Breast epithelium (tissue), 4 donors: ENCODE results near the gene APC. TPM values are rescaled to one million over a fixed set of nuclear protein-coding genes. Genes with fewer than 3 reads are reported as not detected.

Source experiments
- DNase-seq, 2 donors: peaks; one replicate each; pipeline ENCODE4 v3.0.0-alpha.2; 2019; ENCODE audit warnings: low spot score in 2 of 2
- H3K27ac ChIP-seq, 2 donors: fragments of 200-600 bp; sonication (generic) in 1 of 2; one replicate each; pipeline ENCODE4 v1.5.1; 2016 to 2019; ENCODE audit warnings: mild to moderate bottlenecking in 1 of 2
- H3K27me3 ChIP-seq, 2 donors: fragments of 200-600 bp; sonication (generic) in 1 of 2; one replicate each; pipeline versions ENCODE4 v1.5.1 to v1.6.0; 2017 to 2019; ENCODE audit warnings: control low read depth in 1 of 2, mild to moderate bottlenecking in 1 of 2
- H3K36me3 ChIP-seq: fragments of 200-600 bp; one replicate; pipeline ENCODE4 v1.5.1; 2019
- H3K4me1 ChIP-seq, 2 donors: fragments of 200-600 bp; sonication (generic); one replicate each; pipeline ENCODE4 v1.5.1; 2016 to 2019; ENCODE audit warnings: control low read depth in 1 of 2
- H3K4me3 ChIP-seq, 3 donors: fragments of 200-600 bp; sonication (generic); 1 replicate in 2 of 3; 2 replicates in 1 of 3; pipeline ENCODE4 v1.5.1; 2016 to 2019; ENCODE audit warnings: mild to moderate bottlenecking in 3 of 3, moderate library complexity in 2 of 3
- H3K9me3 ChIP-seq, 2 donors: fragments of 200-600 bp; sonication (generic) in 1 of 2; one replicate each; pipeline ENCODE4 v1.5.1; 2016 to 2019; ENCODE audit warnings: control low read depth in 1 of 2
- POLR2A ChIP-seq: fragments of 450-650 bp; IDR thresholded peaks from one replicate; pipeline ENCODE4 v1.6.1; 2016; ENCODE audit warnings: antibody characterized with exemption, mild to moderate bottlenecking, moderate library complexity
- POLR2AphosphoS5 ChIP-seq, 3 donors: sonication (generic); formaldehyde crosslinking; IDR thresholded peaks; one replicate each; pipeline ENCODE4 v1.6.1; 2017; ENCODE audit warnings: antibody characterized with exemption in 3 of 3
- intact Hi-C: fragments of 100-400 bp; cut with DNase I; formaldehyde crosslinking; loops from one replicate; pipeline ENCODE4 v1.15.1; 2023; ENCODE audit warnings: low total_unique reads
- total RNA-seq, 3 donors: library from RNA; depleted of rRNA; stranded (reverse); fragments of >200 nt; gene quantifications; one replicate each; pipeline ENCODE4 v1.1.0, GENCODE V29; 2016
- TF ChIP-seq, protein P1 (sequence below), 3 donors: fragments of 450-650 bp; IDR thresholded peaks; one replicate each; pipeline ENCODE4 v1.5.1; 2016 to 2017; ENCODE audit warnings: antibody characterized with exemption in 3 of 3, mild to moderate bottlenecking in 3 of 3, moderate library complexity in 3 of 3

Gene APC
- total RNA-seq, 3 donors from 2014 or later = 51.5 to 73.9 (median 65.1) TPM

DNA sequence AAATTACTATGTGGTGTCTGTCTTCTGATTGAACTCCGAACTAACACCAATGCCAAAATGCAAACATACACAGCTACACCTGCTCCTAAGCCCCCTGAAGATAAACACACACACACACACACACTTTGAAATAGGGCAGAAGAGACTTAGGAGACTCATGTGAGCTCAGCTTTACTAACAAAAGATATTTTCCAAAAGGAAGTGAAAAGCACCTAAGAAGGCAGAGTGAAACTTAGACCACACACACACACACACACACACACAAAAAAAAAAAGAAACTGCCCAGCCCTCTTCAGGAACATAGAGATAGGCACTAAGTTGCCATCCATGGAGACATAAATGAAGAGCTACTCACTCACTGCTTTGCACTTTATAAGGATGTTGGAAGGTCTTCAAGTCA, 45.2 kb upstream of the APC start:
- H3K36me3 ChIP-seq = no peaks in the 10 kb centered on the region
- DNase-seq = no peak
- no peak overlapping the region for H3K4me3 ChIP-seq
- no peaks in the 10 kb centered on the region for H3K4me1 ChIP-seq
- H3K9me3 ChIP-seq = no peaks in the 10 kb centered on the region
- H3K27ac ChIP-seq = no peak overlapping the region
- TF ChIP-seq, protein P1, sequence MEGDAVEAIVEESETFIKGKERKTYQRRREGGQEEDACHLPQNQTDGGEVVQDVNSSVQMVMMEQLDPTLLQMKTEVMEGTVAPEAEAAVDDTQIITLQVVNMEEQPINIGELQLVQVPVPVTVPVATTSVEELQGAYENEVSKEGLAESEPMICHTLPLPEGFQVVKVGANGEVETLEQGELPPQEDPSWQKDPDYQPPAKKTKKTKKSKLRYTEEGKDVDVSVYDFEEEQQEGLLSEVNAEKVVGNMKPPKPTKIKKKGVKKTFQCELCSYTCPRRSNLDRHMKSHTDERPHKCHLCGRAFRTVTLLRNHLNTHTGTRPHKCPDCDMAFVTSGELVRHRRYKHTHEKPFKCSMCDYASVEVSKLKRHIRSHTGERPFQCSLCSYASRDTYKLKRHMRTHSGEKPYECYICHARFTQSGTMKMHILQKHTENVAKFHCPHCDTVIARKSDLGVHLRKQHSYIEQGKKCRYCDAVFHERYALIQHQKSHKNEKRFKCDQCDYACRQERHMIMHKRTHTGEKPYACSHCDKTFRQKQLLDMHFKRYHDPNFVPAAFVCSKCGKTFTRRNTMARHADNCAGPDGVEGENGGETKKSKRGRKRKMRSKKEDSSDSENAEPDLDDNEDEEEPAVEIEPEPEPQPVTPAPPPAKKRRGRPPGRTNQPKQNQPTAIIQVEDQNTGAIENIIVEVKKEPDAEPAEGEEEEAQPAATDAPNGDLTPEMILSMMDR (IDR thresholded peaks at IDR 0.05) = no peak
- no peak for TF ChIP-seq POLR2A
- no peak for TF ChIP-seq POLR2AphosphoS5 (IDR thresholded peaks at IDR 0.05)
- H3K27me3 ChIP-seq = no peaks in the 10 kb centered on the region
- intact Hi-C loops = no loop called here

DNA sequence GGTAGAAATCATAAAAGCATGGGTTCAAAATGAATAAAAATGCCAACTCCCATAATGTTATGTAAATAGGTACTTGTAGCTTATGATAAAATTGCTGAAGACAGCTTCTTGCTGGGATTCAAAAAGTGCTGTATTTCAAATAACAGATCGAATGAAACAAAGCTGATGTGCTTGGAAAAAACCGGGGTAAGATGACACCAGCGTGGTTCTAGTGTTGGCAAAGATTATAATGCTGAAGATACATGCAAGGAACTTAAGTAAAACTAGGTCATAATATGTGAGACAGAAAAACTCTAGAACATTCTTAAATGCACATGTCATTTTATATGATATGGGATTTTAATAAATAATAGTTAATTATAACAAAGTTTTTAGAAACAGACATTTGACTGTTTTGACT, 44.4 kb upstream of the APC start:
- H3K27ac ChIP-seq = no peak overlapping the region
- no peak overlapping the region for H3K4me3 ChIP-seq
- DNase-seq = no peak
- no peak for TF ChIP-seq POLR2A
- TF ChIP-seq POLR2AphosphoS5 (IDR thresholded peaks at IDR 0.05) = no peak
- TF ChIP-seq, protein P1 (IDR thresholded peaks at IDR 0.05) = no peak
- no peaks in the 10 kb centered on the region for H3K9me3 ChIP-seq
- H3K27me3 ChIP-seq = no peaks in the 10 kb centered on the region
- no peaks in the 10 kb centered on the region for H3K36me3 ChIP-seq
- no peaks in the 10 kb centered on the region for H3K4me1 ChIP-seq
- intact Hi-C loops = no loop called here

DNA sequence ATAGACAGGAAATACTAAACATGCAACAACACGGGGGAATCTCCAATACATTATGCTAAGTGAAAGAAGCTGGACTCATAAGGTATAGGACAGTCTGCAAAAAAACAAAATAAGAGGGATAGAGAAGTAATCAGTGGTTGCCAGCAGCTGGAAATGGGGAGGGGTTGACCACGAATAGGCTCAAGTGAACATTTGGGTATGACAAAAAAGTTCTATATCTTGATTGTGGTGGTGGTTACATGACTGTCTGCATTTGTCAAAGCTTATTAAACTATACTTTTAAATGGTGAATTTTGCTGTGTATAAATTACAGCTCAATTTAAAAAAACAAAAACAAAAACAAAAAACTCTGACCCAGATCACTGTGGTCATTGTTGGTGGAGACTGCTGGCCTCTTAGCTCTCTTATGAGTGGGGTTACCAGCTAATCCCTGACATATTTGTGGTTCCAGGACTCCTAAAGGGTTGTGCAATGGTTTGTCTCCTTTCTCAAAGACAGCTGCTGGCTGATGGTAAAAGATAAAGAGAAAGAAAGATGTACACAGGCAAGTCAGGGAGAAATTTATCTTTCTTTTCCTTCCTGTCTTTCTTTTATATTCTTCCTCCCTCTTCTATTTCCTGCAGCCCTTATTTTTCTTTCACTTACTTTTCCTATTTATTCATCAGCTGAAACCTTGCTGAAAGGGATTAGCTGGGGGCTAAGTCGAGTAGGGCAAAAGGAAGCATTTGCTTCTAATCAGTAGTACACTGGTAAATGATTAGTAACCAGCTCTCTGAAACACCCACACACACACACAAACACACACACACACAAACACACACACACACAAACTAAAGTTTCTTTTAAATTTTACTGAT, 42.6 kb upstream of the APC start:
- Histone ChIP-seq H3K27ac (no peak overlapping the region), H3K36me3 (no peaks in the 10 kb centered on the region), H3K9me3 (no peaks in the 10 kb centered on the region), H3K4me3 (no peak overlapping the region), H3K27me3 (no peaks in the 10 kb centered on the region), H3K4me1 (no peaks in the 10 kb centered on the region)
- no peak for DNase-seq
- intact Hi-C loops = no loop called here
- TF ChIP-seq, protein P1 (IDR thresholded peaks at IDR 0.05) = no peak
- TF ChIP-seq POLR2AphosphoS5 (IDR thresholded peaks at IDR 0.05) = no peak
- no peak for TF ChIP-seq POLR2A

DNA sequence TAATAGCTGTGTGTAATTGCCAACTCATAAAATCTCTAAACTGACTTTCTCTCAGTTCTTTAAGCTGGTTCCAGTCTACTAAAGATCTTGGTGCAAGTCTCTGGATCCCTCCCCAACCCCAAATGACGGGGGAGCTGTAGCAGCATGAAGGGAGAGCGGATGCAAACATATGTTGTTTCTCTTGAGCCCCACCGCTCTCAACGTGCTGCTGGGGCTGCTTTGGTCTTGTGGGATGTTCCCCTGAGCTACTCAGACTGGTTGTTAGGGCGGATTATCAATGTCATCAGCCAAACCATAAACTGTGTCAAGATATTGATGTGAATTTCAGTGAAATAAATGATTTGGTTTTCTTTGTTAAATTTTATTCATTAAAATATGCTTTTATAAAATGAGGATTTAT, 40.9 kb upstream of the APC start:
- no peaks in the 10 kb centered on the region for H3K9me3 ChIP-seq
- no peaks in the 10 kb centered on the region for H3K27me3 ChIP-seq
- H3K27ac ChIP-seq = no peak overlapping the region
- H3K4me3 ChIP-seq = no peak overlapping the region
- no peak for DNase-seq
- TF ChIP-seq, protein P1 (IDR thresholded peaks at IDR 0.05) = no peak
- no peaks in the 10 kb centered on the region for H3K4me1 ChIP-seq
- intact Hi-C loops = no loop called here
- H3K36me3 ChIP-seq = no peaks in the 10 kb centered on the region

DNA sequence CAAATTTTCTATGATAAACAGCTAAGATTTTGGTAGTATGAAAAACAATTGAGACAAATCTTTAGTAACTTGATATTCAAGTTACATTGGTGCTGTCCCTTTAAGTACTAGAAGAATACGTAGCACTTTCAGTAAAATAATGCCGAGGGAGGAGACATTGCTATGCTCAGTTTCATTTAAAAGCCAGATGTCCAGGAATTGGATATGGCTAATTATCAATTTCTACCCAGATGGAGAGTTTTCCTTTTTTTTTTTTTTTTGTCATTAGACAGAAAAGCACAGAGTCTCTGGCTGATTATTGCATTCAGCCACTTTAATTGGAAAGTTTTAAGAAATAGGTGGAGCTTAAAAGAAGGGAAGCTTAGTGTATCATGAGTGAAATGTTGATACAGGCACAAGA, 40.4 kb upstream of the APC start:
- H3K4me3 ChIP-seq = no peak overlapping the region
- H3K4me1 ChIP-seq = no peaks in the 10 kb centered on the region
- DNase-seq = no peak
- intact Hi-C loops = no loop called here
- no peaks in the 10 kb centered on the region for H3K27me3 ChIP-seq
- H3K36me3 ChIP-seq = no peaks in the 10 kb centered on the region
- no peak overlapping the region for H3K27ac ChIP-seq
- TF ChIP-seq POLR2A (no peak), POLR2AphosphoS5 (IDR thresholded peaks at IDR 0.05) (no peak)
- TF ChIP-seq, protein P1 (IDR thresholded peaks at IDR 0.05) = no peak
- no peaks in the 10 kb centered on the region for H3K9me3 ChIP-seq
